HG03558 (cell line): ENCODE measurements around the gene HMBS.
"Not testable (repeated sequence)": the region's sequence is repeated elsewhere in the genome, so short reads cannot be mapped to it uniquely, and the experiment has no call there.

Experiments used
- ATAC-seq: cut with Tn5 transposase; IDR thresholded peaks from one replicate; pipeline ENCODE4 v1.9.1; 2021; ENCODE audit warnings: moderate number of reproducible peaks; ENCODE audit not compliant: unreplicated experiment; ENCODE audit errors: extremely low read depth

HMBS gene

DNA sequence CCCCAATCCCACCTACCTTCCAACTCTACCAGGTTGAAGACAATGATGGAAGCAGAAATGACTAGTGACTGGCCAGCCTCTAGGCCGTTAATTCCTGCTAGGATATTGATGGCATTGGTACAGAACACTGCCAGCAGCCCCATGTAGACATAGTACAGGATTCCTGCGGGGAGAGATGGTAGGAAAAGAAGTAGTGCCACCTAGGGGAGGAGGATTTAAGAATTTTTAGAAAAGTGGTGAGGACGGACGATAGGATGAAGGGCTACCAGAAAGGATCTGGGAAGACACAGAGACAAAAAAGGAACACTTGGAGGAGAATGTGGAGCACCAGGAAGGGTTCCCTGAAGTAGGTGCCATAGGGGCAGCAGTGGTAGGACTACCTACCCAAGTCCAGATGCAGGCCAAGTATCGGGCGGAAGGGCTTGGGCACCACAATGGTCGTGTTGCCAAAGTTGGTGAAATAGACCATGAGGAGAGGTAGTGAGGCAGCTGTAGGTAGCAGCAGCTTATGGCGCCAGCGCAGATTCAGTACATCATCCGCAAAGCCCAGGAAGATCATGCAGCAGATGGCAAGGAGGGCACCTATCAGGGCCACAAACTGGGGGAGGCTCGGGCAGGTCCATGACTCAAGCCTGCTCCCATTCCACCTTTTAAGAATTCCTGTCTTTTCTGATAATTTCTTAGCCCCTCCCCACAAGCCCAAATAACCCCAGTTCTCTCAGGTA lies 15.7 kb downstream of the HMBS start:
- no peak for ATAC-seq

DNA sequence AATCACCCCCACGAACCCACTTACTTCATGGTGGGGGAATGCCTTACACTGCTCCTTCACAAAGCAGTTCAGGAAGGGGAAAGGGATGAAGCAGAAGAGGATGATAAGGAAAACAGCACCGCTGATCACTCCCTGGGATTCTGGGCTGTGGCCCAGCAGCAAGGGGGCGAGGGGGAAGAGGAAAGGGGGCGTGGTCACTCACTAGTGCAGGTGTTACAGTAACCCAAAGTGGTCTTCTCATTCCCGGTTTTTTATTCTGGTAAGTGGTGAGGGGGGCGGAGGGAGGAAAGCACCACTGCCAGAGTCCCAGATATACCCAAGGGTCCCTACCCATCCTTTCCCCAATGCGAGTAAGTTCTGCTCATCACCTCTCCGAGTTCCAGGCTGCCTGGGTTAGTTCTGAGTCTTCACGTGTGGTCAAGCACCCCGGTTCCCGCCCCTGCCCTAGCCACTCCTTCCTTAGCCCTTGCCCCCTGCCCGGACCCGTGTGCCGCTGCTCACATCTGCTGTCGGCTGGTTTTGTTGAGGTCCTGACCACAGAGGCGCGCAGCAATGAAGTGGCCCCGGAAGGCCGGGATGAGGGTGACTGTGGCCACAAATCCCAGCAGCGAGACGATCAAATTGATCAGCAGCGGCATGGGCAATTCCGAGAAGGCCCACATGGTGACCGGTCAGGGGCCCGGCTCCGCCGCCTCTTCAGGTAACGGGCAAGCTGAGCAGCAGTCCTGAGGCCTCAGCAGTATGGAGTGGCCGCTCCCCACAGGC lies 16.5 kb downstream of the HMBS start:
- peak; percentile 10 for ATAC-seq

DNA sequence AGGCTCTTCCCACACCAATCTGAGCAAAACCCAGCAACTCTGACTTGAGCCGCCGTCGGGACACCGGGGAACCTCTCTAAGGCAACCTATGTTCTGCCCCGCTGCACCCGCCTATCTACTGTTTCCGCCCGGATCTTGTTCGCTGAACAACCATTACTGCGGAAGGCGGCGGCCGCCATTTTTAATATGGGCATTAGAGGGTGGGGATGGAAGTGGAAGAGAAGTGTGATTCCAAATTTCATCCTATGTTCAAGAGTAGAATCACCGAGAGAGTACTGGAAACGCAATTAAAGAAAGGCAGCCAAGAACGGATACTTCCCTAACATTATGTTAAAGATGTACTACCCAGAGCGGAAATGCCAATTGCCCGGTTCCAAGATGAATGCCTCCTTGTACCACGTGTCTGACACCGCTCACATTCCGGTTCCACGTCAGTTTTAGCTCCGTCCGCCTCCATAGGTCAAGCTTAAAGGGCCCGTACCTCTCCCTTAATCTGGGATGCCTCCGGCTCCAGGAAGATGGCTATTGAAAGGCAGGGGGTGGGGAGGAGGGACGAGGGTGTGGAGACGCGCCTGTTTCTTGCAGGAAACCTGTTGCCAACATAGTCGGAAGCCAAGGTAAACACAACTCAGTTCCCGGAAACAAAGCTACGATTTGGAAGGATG lies 17.2 kb downstream of the HMBS start, which contains the start of gene DPAGT1:
TSS of gene DPAGT1 (minus strand) at position 95 of the 665 bp plus-strand sequence. CDS start 198 bp downstream, outside the sequence.
- ATAC-seq, result peak; percentile 46

DNA sequence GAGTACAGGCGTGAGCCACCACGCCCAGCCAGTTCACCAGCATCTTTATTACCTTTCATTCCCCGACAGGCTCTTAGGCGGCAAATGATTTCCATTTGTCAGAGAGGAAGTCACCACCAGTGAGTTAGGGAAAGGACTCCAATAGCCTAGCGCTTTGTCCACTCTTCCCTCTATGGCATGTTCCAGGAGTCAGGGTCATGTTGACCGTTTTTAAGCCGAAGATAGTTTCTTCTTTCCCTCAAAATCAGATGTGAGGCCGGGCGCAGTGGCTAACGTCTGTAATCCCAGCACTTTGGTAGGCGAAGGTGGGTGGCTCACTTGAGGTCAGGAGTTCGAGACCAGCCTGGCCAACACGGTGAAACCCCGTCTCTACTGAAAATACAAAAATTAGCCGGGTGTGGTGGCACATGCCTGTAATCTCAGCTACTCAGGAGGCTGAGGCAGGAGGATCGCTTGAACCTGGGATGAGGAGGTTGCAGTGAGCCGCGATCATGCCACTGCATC lies 18.5 kb downstream of the HMBS start:
- ATAC-seq, result not testable (repeated sequence)

DNA sequence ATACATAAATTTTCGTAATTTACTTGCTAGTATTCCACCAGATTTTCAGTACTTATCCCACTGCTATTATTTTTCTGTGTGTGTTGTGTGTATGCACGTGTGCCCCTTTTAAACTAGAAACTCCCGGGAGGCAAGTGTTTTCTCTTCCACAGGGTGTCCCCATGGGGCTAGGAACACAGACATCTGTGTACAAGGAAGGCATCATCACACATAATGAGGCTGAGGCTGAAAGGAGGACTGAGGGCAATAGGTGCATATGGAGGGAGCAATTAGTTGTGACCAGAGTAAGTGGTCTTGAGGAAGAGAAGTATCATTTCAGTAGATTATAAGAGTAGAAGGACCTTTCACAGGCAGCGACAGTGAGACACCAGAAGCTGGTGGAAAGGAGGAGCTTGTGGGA lies 19.1 kb downstream of the HMBS start:
- ATAC-seq, result no peak

DNA sequence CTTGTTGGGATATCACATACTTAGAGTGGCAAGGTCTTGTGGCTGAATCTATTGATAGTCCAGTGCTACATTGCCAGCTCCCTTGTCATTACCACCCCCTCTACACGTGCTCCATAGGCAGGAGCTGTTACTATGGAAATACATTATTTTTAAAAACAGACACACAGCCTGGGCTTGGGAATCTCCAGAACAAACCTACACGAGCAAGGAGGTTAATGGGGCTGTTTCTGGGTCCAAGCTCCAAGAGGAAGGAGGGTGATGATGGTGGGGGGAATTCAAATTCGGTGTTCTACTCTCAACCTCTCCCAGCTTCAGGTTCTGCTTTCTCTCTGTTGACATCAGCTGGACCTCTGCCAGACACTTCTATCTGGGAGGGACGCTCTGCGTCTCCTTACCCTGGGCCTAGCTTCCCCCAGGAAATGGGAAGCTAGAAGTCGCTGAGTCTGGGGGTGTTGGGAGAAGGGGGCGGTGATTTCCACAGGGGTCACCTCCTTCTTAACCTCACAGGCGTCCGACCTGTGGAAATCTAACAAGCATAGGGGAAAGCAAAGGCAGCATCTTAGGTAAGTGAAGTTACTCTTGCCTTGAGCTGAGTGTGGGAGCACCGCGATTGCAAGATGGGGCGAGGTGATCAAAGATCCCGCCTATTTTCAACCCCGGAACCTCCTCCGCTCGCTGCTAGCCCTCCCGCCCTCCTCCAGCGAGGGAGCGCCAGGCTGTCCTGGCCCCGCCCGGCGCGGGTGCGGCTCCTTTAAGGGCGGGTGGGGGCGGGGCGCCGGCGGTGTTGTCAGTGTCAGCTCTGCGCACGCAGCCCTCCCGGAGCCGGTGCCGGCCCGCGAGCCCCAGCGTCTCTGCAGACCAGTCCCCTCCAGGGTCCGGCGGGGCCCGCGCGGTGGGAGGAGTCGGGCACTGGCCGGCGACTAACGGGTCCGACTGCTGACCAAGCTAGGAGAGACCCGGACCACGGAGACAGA lies 22.2 kb downstream of the HMBS start, which contains the start of gene C2CD2L:
TSS of gene C2CD2L (plus strand) at position 781 of the 974 bp plus-strand sequence. CDS start 398 bp downstream, outside the sequence.
- peak; percentile 35 for ATAC-seq

DNA sequence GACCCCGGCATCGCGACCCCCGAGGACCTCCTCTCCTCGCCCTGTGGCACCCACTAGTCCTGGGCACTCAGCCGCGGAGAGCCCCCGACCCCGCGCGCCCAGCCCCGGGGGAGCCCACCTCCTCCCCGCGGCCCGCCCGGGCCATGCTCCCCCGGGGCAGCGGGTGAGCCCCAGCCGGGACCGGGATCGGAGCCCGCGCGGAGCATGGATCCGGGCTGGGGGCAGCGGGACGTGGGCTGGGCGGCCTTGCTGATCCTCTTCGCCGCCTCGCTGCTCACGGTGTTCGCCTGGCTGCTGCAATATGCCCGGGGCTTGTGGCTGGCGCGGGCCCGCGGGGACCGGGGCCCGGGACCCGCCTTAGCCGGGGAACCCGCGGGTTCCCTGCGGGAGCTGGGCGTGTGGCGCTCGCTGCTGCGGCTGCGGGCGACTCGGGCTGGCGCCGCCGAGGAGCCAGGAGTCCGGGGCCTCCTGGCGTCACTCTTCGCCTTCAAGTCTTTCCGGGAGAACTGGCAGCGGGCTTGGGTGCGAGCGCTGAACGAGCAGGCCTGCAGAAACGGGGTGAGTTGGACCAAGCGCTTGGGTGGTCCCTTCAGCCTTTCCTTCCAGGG lies 23.0 kb downstream of the HMBS start:
- peak; percentile 11 for ATAC-seq

DNA sequence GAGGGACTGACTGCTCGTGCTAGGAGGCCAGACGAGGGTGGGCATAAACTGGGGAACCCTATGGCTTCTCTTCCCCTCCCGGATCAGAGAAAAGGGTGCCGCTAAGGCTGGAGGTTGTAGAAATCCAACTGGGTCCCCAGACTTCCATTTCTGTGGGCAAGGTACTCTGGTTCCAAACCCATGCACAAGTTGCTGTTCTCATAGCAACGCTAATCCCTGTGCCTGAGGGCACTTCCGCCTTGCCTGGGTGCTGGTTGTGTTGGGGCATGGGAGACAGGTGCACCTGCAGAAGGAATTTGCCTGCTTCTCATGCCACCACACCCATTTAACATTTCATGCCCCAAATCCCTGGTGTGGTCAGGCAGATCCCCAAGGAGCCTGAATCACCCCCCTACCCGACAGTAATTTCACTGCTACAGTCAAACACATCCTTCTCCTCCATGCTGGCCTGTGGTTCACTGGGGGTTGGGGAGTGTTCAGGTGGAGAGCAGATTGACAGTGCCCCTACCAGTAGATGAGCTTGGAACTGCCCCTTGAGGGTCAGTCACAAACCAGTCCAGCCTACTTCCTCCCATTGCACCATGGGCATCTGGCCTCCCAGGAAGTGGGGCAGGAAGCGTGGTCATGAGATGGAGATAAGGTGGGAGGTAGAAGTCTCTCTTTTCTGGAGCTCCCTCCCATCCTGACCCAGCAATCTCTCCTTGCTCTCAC lies 23.6 kb downstream of the HMBS start:
- ATAC-seq, result no peak

DNA sequence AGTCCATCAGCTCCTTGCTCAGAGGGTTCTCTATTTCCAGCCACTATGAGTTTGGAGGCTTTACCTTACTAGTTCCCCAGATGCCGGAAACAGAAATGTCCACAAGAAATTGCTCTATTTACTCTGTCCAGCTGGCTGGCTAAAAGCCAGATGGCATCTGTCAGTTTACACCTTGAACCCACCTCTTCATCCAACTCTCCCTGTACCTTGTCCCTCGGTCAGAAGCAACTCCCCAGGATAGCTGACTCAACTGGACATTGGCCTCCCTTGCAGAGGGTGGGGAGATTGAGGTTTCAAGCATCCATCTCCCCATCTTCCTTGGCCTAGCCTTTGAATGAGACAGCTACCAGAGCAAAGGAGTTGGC lies 24.2 kb downstream of the HMBS start:
- ATAC-seq, result no peak

DNA sequence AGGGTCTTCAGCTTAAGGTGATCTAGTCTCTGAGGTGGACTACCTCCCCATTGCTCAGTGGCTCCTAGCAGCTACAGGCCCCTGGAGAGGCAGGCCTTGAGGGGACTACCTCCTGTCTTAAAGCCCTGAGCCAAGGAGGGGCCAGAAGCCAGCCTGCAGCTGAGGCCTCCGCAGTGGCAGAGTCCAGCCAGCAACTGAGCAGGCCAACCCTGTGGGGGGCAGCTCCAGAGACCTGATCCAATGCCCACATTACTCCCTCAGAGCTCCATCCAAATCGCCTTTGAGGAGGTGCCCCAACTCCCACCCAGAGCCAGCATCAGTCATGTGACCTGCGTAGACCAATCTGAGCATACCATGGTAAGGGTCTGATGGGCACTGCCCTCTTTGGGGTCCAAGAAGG lies 25.2 kb downstream of the HMBS start:
- no peak for ATAC-seq

DNA sequence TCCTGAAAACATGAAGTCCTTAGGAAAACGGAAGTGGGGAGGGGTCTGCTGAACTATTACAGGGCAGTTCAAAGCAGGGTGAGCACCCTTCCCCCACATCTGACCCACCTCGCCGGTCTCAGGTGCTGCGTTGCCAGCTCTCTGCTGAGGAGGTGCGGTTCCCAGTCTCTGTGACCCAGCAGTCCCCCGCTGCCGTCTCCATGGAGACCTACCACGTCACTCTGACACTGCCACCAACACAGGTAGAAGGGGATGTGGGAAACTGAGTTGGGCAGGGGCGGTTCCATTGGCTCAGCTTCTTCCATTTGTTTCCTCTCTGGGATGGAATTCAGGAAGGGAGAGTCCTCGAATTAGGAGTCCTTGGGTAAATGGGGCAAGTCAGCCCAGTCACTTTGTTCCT lies 25.8 kb downstream of the HMBS start:
- ATAC-seq, result no peak

DNA sequence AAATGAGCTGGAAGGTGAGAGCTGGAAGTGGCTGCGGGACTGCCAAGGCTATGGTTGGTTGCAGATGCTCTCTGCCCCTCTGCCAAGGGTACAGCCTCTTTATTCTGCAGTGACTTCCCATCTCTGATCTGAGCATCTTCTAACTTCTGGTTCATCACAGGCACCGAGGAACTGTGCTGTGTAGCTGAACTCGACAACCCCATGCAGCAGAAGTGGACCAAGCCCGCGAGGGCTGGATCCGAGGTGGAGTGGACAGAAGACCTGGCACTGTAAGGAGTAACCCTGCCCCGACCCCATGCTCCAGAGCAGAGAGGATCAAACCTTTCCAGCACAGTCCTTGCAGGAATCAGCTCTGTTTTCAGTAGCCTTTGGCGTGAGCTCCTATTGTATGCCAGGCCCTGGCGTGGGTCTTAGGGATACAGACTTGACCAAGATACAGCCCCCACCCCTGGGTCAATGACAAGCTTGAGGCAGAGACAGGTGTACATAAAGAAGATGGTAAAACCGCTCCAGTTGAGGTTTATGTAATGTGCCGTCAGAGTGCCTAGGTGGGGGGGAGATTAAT lies 26.8 kb downstream of the HMBS start:
- no peak for ATAC-seq

DNA sequence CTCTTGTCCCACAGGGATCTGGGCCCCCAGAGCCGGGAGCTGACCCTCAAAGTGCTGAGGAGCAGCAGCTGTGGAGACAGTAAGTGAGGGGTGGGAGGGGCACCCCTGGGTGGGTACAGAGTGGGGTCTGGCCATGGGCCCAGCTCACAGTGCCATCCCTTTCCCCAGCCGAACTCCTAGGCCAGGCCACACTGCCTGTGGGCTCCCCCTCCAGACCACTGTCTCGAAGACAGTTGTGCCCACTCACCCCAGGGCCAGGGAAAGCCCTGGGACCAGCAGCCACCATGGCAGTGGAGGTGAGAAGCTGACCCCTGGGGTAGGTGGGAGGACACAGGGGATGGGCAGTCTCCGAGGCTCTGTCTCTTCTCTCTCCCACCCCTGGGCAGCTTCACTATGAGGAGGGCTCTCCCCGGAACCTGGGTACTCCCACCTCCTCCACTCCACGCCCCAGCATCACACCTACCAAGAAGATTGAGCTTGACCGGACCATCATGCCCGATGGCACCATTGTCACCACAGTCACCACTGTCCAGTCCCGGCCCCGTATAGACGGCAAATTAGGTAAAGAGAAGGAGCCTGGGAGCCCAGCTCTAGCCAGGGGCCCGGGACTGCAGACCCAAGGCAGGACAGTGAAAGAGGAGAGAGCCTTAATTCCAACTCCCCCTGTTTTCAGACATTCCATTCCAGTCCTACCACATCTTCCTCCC lies 27.8 kb downstream of the HMBS start:
- no peak for ATAC-seq

DNA sequence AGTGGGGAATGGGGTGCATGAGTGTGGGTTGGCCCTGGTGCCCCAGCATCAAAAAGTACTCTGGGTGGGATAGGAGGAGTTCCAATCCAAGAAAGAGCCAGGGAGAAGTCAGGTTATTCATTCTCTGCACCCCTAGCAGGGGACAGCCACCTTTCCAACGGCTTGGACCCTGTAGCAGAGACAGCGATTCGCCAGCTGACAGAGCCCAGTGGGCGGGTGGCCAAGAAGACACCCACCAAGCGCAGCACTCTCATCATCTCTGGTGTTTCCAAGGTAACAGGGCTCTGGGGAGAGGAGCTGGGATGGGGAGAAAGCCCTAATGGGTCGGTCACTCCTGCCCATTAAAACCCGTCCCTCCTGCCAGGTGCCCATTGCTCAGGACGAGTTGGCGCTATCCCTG lies 29.0 kb downstream of the HMBS start:
- no peak for ATAC-seq

DNA sequence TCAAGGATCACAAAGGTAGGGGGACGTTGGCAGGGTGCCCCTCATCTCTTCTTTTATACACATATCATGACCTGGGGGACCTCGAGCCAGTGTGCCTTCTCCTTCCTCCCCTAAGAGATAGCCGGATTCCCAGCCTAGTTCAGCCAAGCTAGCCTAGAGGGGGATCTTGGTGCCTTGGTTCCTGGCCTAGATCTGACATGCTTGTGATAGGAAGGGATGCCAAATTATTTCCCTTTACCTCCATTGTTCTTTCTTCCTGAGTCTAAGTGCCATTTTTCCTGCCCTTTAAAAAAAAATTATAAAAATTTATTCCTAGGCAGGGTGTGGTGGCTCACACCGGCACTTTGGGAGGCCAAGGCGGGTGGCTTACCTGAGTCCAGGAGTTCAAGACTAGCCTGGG lies 29.7 kb downstream of the HMBS start:
- no peak for ATAC-seq

DNA sequence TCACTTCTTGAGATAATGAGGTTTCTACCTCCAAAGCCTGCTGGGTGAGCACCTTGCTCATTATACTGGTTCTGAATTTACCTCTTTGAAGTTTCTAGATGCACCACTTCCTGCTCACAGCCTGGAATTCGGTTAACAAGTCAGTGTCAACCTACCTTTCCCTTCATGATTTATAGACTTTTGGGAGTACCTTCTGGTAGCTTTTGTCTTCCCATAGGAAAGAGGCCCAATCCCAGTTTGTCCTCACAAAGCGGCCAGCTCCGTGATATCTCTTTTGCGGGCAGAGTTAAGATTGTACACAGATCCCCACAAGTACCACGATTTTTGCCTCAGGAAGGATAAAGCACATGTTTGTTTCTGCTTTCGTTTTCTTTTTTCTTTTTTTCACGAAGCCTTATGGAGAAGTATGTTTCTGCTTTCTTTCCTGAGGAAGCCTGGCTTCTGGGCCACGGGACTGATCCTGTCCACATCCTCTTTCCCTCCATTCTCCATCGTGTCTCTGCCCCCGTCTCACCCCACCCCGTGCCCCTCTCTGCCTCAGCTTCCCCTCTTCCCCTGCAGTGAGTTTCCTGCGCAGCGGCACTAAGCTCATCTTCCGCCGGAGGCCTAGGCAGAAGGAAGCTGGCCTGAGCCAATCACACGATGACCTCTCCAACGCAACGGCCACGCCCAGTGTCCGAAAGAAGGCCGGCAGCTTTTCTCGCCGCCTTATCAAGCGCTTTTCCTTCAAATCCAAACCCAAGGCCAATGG lies 31.0 kb downstream of the HMBS start:
- ATAC-seq, result no peak

DNA sequence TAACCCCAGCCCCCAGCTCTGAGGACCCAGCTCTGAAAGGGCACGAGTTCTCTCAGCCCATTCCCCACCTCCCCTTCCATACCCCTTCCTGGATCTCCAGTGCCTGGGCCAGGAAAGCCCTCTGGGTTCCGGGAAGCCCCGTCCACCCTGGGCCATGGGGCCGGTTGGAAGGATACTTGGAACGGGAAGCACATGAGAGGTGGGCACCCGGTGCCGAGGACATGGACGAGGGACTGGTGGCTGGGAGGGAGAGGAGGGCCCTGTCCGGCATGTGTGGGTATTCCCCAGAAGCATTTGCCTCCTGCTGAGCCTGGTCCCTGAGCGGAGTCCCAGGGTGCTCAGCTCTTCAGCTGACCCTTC lies 31.5 kb downstream of the HMBS start:
- ATAC-seq, result no peak
